ENCODE results near the gene GLRX2.

DNA sequence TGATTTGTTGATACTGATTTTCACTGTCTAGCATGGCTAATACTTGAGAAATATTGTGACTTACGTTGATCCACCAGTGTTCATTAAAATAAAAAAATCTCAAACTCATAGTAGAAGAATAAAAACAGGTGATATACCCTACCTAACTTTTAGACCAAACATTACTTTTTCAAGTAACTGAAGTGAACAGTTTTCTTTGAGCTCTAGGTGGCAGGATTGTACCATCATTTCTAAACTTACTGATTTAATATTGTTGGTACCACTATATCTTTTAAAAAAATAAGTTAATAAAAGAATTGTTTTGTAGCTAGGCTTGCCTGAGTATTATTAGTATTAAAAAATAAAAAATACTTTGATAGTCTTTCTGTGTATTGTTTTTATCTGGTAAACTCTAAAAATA lies 38.1 kb upstream of the GLRX2 start:
- TF ChIP-seq, protein P1, sequence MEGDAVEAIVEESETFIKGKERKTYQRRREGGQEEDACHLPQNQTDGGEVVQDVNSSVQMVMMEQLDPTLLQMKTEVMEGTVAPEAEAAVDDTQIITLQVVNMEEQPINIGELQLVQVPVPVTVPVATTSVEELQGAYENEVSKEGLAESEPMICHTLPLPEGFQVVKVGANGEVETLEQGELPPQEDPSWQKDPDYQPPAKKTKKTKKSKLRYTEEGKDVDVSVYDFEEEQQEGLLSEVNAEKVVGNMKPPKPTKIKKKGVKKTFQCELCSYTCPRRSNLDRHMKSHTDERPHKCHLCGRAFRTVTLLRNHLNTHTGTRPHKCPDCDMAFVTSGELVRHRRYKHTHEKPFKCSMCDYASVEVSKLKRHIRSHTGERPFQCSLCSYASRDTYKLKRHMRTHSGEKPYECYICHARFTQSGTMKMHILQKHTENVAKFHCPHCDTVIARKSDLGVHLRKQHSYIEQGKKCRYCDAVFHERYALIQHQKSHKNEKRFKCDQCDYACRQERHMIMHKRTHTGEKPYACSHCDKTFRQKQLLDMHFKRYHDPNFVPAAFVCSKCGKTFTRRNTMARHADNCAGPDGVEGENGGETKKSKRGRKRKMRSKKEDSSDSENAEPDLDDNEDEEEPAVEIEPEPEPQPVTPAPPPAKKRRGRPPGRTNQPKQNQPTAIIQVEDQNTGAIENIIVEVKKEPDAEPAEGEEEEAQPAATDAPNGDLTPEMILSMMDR (IDR thresholded peaks at IDR 0.05): no peak
- no peak for TF ChIP-seq POLR2A (IDR thresholded peaks at IDR 0.05)
- no peak for TF ChIP-seq EP300 (IDR thresholded peaks at IDR 0.05)

All from ovary (tissue), 3 donors.